ENCODE data around the gene CAPN9.

DNA sequence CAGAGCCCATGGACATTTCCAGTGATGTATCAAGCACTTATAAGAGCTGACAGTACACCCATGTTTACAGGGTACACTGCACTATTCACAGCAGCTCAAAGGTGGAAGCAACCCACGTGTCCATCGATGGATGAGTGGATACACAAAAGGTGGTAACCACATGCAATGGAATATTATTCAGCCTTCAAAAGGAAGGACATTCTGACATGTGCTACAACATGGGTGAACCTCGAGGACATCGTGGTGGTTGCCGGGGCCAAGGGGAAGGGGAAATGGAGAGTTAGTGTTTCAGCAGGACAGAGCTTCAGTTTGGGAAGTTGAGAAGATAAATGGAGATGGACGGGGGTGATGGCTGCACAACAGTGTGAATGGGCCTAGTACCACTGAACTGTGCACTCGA, 42.4 kb upstream of the CAPN9 start:
- TF ChIP-seq, protein P1, sequence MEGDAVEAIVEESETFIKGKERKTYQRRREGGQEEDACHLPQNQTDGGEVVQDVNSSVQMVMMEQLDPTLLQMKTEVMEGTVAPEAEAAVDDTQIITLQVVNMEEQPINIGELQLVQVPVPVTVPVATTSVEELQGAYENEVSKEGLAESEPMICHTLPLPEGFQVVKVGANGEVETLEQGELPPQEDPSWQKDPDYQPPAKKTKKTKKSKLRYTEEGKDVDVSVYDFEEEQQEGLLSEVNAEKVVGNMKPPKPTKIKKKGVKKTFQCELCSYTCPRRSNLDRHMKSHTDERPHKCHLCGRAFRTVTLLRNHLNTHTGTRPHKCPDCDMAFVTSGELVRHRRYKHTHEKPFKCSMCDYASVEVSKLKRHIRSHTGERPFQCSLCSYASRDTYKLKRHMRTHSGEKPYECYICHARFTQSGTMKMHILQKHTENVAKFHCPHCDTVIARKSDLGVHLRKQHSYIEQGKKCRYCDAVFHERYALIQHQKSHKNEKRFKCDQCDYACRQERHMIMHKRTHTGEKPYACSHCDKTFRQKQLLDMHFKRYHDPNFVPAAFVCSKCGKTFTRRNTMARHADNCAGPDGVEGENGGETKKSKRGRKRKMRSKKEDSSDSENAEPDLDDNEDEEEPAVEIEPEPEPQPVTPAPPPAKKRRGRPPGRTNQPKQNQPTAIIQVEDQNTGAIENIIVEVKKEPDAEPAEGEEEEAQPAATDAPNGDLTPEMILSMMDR (IDR thresholded peaks at IDR 0.05; ENCODE audit: borderline replicate concordance, extremely low read depth, low read length, poor library complexity, severe bottlenecking): no peak
- TF ChIP-seq EZH2 (IDR thresholded peaks at IDR 0.05; ENCODE audit: borderline replicate concordance, low read depth, low read length, severe bottlenecking): no peak

All from DND-41 (cell line).